AG09319 (cell line): ENCODE results near the gene WDR17.

ENCODE experiments used
- DNase-seq: peaks from one replicate; pipeline ENCODE4 v3.0.0-alpha.2; 2010; ENCODE audit warnings: low read depth; ENCODE audit errors: extremely low read depth
- TF ChIP-seq, protein P1 (sequence below): IDR thresholded peaks from 2 replicates; pipeline ENCODE4 v1.5.1; 2011; ENCODE audit warnings: low read depth, mild to moderate bottlenecking, inconsistent platforms, low read length, moderate library complexity

The WDR17 gene

DNA sequence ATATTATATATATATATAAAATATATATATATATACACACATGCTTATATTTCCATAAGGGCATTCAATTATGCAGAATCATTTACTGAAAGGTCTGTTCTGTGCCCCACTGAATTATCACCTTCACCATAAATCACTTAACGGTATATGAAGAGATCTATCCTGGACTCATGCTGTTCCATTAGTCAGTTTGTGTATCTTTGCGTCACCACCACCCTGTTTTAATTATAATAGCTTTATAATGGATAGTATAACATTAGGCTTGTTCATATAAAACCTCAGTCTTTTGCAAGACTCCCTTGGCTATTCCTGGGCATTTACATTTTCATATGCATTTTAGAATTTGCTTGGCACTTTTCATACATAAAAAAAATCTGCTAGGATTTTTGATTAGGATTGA, 19.1 kb downstream of the WDR17 start:
- TF ChIP-seq, protein P1, sequence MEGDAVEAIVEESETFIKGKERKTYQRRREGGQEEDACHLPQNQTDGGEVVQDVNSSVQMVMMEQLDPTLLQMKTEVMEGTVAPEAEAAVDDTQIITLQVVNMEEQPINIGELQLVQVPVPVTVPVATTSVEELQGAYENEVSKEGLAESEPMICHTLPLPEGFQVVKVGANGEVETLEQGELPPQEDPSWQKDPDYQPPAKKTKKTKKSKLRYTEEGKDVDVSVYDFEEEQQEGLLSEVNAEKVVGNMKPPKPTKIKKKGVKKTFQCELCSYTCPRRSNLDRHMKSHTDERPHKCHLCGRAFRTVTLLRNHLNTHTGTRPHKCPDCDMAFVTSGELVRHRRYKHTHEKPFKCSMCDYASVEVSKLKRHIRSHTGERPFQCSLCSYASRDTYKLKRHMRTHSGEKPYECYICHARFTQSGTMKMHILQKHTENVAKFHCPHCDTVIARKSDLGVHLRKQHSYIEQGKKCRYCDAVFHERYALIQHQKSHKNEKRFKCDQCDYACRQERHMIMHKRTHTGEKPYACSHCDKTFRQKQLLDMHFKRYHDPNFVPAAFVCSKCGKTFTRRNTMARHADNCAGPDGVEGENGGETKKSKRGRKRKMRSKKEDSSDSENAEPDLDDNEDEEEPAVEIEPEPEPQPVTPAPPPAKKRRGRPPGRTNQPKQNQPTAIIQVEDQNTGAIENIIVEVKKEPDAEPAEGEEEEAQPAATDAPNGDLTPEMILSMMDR, result no peak
- DNase-seq, result no peak

DNA sequence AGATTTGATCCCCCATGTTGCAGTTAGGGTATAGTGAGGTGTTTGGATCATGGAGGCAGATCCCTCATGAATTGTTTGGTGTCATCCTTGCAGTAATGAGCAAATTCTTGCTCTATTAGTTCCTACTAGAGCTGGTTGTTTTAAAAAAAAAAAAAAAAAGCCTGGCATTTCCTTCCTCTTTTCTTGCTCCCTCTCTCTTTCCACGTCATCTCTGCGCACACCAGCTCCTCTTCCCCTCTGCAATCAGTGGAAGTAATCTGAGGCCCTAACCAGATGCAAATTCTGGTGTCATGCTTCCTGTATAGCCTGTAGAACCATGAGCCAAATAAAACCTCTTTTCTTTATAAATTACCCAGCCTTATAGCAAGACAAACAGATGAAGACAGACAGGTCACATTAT, 24.5 kb downstream of the WDR17 start:
- TF ChIP-seq, protein P1, result no peak
- no peak for DNase-seq

DNA sequence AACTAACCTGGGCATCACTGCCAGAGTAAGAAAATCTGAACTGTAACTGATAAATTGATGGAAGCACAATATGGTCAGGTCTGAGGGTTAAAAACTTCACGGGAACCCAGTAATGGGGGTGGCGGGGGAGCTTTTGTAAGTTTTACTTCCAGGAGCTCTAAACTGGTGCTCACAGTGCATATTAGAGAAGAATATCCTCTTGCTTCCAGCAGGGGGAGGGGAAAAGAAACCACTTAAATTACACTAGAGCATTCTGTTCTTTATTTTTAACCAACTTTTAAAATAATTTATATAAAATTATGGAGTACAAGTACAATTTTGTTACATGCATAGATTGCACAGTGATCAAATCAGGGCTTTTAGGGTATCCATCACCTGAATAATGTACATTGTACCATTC, 33.7 kb downstream of the WDR17 start:
- TF ChIP-seq, protein P1, result no peak
- DNase-seq, result no peak

DNA sequence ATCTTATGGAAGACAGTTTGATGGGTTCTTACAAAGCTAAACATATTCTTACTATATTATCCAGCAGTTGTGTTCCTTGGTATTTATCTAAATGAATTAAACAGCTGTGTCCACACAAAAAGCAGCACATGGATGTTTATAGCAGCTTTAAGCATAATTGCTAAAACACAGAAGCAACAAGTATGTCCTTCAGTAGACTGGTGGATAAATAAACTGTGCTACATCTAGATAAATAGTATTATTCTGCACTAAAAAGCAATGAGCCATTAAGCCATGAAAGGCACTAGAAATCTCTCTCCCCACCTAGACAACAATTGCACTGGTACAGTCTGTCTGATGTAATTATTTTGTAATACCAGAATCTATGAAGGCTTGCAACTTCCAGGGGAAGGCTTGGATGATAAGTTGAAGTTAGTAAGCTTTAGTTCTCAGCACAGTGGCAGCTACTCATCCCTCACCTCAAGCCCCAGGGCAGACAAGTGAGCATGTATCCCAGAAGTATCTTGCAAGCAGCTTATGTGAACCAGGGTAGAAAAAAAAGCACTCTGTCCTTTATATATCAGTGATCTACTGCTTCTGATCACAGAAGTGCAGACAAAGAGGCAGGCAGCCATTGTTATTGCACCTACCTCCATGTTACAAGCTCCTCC, 36.9 kb downstream of the WDR17 start:
- no peak for DNase-seq
- TF ChIP-seq, protein P1, result no peak

DNA sequence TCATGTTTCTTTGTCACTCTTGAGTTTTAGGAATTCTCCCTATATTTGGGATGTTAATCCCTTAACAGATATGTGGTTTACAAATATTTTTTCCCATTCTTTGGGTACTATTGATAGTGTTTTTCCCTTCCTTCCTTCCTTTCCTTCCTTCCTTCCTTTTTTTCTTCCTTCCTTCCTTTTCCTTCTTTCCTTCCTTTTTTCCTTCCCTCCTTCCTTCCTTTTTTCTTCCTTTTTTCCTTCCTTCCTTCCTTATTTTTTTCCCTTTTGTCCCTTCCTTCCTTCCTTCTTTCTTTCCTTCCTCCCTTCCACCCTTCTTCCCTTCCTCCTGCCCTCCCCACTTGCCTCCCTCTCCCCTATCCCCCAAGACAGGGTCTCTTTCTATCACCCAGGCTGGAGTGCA, 42.1 kb downstream of the WDR17 start:
- no peak for DNase-seq
- TF ChIP-seq, protein P1, result no peak

DNA sequence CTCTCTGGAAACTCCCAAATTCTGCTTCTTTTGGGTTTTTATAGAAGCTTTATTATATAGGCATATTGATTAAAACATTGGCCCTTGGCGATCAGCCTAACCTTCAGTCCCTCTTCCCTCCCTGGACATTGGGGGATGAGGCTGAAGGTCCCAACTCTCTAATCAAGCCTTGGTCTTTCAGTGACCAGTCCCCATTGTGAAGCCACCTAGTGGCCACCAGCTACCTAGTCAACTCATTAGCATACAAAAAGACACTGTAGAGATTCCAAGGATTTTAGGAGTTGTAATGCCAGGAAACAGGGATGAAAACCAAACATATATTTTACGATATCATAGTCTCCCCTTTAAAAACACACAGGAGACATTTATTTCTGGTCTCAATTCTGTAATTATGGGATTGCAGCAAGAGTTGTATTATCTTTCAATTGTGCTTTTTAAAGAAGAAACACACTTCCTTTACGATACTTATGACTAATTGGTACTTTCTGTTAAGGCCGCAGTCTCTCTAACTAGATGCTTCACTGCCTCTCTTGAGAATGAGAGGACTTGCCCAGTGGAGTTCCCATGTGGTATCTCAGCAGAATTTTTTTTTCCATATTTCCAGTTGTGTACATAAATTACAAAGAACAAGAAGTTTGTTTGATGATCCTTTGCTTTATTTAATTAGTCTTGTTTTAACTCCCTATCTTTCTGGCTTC, 58.2 kb downstream of the WDR17 start:
- no peak for DNase-seq
- TF ChIP-seq, protein P1, result peak; percentile 60

DNA sequence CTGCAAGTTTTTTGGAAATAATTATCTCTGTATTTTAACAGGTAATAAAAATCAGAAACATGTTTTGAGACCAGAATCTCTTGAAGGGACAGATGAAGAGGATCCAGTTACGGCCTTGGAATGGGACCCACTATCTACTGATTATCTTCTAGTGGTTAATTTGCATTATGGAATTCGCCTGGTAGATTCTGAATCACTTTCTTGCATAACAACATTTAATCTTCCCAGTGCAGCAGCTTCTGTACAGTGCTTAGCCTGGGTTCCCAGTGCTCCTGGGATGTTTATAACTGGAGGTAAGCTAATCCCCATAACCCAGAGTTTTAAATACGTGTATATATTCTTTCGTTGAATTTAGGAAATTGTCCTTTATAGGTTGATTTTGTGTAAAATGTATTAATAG, 59.4 kb downstream of the WDR17 start:
- no peak for DNase-seq
- TF ChIP-seq, protein P1, result no peak
